GM19240 (cell line): ENCODE data around the gene DDX18.
"Not testable (repeated sequence)": the region's sequence is repeated elsewhere in the genome, so short reads cannot be mapped to it uniquely, and the experiment has no call there.

Experiments
- DNase-seq: peaks from one replicate; pipeline ENCODE4 v3.0.0; 2011; ENCODE audit warnings: low spot score; ENCODE audit not compliant: insufficient read length

The DDX18 gene

DNA sequence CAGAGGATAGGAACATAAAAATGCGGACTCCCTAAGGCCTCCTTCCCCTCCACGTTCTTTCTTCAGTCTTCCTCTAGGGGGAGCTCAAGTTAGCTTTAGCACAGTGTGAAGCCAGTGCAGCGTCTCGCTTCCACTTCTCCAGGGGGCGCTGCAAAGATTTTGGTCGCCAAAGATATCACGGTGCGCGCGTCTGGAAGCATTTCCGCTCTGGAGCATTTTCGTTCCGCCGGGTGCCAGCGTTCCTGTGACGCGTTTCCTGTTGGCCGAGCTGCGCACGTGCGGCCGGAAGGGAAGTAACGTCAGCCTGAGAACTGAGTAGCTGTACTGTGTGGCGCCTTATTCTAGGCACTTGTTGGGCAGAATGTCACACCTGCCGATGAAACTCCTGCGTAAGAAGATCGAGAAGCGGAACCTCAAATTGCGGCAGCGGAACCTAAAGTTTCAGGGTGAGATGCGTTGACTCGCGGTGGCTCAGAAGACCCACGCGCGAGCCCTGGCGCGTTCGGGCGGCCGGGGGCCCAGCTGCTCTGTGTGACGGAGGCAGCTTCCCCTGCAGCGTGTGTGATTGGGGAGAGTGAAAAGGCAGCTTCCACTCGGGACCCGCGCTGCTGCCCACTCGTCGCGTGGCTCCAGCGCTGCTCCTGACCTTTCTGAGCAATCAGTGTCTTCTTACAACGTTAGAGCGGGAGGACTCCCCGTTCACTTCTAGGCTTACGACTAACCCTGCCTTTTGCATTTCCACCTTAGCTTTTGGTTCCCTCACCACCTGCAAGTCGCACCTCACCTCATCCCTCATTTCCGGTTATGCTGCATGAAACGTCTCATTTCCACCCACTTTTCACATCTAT lies at the start of gene DDX18:
TSS of gene DDX18 (plus strand) at position 275 of the 848 bp plus-strand sequence. CDS start at position 362, 87 bp downstream.
- DNase-seq = peak; percentile 48

DNA sequence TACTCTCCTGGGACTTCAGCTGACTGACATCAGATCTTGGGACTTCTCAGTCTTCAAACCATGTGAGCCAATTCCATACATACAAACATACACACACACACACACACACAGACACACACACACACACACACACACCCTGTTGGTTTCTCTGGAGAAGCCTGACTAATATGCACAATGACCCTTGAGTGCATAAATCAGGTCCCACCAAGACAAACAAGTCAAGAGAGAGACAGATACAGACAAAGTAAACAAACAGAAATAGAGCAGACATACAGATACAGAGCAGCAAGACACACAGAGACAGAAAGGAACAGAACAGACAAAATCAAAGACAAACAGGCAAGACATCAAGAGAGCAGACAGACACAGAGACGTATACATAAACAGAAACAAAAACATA lies 43.8 kb upstream of the DDX18 start:
- no peak for DNase-seq

DNA sequence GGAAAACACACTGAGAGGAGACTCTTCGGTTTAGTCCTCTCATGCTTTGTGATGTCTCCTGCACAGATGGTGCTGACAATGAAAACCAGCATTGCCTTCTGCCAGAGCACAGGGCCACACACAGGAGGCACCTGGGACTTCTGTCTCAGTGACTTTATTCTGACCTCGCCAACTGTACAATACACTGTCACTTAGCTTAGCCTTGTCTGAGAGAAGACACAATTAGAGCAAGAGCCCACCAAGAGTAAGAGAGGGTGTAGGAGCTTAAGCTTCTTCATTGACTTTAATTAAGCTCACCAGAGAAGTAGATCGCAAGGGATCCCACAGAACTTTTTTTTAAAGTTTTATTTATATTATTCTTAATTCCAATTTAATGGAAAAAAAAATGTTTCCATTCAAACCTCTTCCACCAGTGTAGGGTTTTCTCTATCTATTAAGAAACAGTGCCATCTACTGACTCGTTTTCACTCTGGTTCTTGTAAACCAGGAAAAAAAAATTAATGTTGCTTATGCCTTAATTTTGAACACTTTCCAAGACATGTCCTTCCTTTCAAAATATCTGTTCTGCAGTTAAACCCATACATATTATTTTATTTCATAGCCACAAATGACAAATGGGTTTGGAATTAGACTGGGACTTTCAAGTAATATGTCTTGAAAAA lies 42.4 kb upstream of the DDX18 start:
- no peak for DNase-seq

DNA sequence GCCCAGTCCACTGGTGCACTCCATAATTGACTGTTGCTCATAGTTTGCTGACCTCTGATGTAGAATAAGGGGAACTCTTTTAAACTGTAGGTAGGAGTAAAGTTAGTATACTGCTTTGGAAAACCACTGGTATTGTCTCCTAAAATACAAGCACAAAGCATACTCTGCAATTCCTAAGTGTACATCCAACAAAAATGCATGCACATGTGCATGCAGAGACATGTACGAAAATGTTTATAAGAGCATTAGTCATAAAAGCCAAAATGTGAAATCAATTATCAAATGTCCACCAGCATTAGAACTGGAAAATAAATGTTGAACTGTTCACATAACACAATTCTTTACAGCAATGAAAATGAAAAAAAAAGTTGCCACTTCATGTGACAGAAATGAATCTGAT lies 39.8 kb upstream of the DDX18 start:
- no peak for DNase-seq

DNA sequence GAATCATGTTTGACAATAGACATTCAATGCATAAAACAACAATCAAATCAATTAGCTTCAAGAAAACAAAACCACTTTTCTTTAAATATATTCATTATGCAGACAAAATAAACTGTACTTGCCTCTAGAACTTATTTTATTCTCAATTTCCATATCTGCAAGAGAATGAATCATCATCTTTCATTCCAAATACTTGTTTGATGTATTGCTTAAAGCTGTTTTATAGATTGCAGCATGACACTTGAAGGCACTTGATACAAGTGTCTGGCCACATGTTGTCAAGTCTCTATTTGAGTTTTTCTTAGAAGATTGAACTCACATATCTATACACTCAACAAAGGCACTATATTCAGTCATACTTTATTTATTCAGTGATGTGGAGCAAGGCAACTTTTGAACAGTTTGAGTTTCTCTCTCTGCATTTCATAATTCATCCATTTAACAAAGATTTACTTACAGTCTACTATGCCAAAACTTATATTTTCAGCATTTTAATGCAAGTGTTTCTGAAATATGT lies 38.7 kb upstream of the DDX18 start:
- no peak for DNase-seq

DNA sequence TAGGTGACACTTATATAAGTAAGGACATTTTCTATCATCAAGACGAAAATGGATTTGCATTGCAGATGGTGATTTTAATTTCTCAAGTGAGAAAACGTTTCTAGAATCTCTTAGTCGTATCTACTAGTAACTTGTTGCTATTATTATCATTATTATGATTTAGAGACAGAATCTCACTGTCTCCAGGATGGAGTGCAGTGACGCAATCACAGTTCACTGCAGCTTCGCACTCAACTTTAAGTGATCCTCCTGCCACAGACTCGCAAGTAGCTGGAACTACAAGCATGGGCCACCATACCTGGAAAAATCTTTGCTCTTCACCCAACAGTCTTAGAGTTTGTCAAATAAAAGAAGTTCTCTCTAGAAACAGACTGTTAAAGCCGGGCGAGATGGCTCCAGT lies 37.6 kb upstream of the DDX18 start:
- DNase-seq = no peak

DNA sequence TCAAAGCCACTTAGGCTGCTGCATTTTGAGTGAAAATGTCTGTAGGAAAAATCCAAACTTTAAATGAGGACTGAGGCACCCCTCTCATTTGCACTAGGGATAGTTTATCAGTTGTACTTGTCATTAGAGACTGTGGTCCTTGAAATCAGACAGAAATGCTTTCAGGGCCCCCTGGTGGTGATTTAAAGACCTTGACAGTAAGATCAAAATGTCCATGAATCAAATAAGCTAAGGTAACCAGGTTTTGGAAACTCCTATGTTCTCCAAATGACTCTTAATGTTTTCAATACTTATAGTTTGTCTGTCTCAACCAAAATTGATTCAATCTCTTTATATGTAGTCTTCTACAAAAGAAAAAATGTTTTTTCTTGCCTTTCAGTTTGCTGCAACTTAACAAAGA lies 28.8 kb upstream of the DDX18 start:
- DNase-seq = no peak

DNA sequence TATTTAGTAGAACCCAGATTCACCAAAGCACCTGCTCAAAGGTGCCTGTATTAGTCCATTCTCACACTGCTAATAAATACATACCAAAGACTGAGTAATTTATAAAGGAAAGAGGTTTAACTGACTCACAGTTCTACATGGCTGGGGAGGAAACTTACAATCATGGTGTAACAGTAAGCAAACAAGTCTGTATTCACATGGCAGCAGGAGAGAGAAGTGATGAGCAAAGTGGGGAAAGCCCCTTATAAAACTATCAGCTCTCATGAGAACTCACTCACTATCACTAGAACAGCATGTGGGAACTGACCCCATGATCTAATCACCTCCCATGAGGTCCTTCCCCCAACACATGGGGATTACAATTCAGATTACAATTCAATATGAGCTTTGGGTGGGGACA lies 28.0 kb upstream of the DDX18 start:
- DNase-seq = no peak

DNA sequence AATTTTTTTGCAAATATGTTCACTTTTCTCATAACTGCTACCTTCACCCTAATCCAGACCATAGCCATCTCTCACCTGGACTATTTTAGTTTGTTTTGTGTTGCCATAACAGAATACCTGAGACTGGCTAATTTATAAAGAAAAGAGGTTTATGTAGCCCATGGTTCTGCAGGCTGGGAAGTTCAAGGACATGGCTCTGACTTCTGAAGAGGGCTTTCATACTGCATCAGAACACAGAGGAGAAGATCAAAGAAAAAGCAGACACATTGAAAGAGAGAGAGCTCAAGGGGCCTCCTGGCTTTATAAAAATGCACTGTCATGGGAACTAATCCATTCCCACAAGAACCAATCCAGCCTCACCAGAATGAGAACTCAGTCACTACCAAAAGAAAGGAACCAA lies 25.0 kb upstream of the DDX18 start:
- DNase-seq = no peak

DNA sequence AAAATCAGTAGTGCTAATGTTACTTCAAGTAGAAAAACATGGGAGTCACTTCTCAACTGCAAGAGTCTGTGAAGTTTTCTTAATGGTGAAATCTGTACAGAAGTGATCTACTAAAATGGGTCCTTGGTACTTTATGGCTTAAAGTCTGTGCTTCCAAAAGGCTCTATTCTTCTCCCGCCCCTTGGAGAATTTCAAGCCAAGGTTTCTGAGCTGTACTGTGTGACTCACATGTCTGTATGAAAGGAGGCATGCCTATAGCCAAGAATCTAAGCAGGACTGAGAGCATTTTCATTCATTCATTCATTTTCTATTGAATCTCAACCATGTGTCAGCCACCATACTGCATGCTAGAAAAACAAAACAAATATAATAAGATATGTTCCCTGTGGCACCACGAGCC lies 19.8 kb upstream of the DDX18 start:
- DNase-seq = no peak

DNA sequence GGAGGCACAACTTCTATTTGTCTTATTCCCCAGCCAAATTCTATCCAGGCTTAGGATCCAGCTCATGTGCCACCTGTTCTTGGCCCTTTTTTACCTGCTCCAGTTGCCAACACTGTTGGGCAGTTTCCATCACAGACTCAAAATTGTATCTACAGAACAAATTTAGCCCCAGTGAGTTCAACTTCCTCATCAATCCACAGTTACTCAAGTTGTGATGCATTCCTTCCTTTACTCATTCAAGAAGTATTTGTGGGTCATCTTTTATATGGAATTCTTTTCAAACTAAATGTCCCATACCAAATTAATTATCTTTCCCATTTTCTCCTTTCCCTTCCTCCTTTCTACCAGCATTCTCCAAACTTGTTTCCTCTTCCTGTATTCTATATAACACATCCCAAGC lies 12.7 kb upstream of the DDX18 start:
- no peak for DNase-seq

DNA sequence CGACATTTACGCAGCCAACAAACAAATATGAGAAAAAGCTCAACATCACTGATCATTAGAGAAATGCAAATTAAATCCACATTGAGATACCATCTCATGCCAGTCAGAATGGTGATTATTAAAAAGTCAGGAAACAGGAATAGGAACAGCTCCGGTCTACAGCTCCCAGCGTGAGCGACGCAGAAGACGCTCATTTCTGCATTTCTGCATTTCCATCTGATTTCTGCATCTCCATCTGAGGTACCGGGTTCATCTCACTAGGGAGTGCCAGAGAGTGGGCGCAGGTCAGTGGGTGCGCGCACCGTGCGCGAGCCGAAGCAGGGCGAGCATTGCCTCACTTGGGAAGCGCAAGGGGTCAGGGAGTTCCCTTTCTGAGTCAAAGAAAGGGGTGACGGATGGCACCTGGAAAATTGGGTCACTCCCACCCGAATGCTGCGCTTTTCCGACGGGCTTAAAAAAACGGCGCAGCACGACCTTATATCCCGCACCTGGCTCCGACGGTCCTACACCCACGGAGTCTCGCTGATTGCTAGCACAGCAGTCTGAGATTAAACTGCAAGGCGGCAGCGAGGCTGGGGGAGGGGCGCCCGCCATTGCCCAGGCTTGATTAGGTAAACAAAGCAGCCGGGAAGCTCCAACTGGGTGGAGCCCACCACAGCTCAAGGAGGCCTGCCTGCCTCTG lies 10.7 kb upstream of the DDX18 start:
- DNase-seq = not testable (repeated sequence)

DNA sequence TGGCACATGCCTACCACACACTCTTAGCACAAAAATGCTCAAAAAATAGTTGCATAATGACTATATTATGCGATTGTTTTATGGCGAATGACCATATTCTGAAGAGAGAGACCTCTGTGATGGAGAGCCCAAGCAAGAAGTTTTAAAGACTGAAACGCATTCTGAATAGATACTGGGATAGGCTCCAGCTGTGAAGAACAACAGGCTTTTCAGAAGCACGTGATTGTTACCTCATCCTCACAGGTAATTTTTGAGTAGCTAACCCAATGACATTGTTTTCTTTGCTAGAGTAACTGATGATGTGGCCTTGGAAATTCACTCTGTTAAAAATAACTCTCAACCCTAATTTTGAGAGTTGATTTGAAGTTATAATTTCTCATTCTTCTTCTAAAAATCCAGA lies 2.0 kb upstream of the DDX18 start:
- DNase-seq = no peak

DNA sequence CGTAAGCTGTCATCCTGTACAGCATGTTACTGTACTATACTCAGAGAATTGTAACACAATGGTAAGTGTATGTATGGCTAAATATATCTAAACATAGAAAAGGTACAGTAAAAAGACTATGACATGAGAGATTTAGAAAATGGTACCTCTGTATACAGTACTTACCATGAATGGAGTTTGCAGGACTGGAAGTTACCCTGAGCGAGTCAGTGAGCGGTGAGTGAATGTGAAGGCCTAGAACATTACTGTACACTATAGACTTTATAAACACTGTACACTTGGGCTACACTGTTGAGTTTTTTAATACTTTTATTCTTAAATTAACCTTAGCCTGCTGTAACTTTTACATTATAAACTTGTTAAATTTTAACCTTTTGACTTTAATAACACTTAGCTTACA lies 1.5 kb downstream of the DDX18 start:
- no peak for DNase-seq

DNA sequence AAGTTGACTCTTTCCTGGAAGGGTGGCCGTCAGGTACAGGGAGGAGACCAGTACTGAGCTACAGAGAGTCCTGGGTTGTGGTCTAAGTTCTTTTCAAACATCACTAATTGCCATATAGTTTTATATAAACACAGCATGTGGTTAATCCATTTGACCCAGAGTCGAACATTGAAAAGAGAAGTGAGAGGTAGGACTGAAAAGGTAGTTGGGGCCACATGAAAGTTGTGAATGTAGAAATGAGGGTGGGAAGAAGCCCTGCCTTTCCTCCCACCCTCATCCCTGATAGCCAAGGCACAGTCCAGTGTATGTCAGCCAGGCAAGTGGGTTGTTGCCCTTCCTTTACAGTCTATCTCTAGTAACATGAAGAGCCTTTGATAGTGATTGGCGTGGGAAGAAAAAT lies 4.4 kb downstream of the DDX18 start:
- no peak for DNase-seq

DNA sequence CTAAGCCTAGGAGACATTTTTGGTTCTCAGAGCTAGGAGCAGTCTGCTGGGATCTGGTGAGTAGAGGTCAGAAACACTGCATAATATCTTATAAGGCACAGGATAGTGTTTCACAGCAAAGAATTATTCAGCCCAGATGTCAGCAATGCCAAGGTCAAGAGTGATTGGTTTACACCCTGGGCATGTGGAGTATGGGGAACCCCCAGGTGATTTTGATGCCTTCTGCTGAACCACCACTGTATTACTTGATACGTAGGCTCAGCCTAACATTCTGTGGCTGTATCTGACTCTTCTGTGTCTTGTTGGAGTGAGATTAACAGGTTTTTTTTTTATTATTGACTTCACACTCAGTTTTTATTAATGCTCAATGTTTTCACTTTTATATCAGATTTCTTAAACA lies 6.0 kb downstream of the DDX18 start:
- DNase-seq = no peak

DNA sequence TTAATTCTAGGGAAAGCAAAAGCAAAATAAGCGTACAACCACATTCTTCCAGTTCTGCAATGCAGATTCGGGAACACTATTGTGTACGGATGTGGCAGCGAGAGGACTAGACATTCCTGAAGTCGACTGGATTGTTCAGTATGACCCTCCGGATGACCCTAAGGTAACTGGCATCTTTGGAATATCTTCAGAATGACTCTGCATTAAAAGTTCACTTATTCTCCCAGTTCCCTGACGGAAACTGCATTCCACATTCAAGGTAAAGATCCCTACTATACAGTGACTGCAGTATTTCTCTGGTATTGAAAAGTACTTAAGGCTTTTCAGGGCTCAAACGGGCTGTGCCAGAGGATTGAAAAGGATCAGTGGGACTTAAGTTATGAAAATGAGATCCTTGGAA lies 10.9 kb downstream of the DDX18 start:
- no peak for DNase-seq

DNA sequence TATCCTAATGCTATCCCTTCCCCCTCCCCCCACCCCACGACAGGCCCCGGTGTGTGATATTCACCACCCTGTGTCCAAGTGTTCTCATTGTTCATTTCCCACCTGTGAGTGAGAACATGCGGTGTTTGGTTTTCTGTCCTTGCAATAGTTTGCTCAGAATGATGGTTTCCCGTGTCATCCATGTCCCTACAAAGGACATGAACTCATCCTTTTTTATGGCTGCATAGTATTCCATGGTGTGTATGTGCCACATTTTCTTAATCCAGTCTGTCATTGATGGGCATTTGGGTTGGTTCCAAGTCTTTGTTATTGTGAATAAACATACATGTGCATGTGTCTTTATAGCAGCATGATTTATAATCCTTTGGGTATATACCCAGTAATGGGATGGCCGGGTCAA lies 13.0 kb downstream of the DDX18 start:
- not testable (repeated sequence) for DNase-seq

DNA sequence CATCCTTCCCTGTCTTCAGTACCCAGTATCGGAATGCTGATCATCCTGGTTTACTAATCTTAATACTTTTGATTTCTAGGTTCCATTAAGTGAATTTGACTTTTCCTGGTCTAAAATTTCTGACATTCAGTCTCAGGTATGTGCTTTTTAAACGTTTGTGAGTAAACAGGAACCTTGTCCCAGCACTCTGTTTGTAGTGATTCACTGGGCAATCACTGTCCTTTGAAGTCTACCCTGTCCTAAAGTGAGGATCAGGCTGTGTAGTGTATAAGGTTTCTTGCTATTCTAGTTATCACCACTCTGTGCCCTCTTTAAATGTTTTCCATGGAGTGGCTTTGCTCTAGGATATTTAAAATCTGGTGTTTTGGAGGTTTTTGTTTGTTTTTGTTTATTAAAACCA lies 14.4 kb downstream of the DDX18 start:
- DNase-seq = no peak

DNA sequence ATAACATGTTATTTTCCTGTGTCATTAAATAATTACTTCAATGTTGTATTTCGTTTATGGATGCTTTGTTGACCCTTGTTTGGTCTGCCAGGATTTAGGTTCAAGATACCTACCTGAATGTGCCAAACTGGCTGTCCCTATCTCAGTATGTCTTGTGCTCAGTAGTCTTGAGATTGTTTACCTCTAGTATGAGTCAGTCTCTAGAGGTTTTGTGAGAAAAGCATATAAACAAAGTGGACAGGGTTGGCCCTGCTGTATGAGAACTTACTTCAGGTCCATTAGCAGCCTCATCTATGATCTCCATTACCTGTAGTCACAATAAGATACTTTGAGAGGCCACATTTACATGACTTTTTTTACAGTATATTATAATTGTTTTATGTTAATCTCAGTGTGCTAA lies 17.8 kb downstream of the DDX18 start:
- DNase-seq = no peak

DNA sequence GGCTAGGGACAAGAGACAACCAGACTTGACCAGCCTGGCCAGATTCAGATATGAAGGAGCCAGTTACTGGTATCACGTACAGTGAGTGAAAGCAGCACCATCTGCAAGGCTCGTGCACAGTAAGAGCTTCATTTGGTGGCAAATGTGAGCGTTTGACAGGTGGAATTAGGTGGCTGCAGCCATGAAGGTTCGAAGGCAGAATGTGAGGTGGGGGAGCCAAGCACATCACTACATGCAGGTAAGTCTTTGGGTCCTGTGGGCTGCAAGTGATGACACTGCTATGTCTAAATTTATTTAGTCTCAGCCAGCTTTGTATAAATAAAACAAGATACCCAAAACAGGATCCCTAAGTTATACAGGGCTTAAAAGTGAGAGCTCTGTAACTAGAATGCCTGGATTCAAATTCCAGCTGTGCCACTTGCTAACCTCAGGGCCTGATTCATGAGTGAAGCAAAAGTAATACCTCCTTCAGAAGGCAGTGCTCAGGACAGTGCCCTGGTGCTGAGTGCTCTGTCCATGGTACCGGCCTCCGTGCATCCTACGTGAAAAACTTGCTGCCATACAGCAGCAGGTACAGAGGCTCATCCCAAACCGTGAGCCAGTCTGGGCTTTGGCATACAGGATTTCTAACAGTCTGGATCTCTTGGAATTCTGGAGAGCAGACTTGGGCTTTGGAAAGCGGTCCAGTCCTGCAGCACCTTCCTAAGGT lies 18.6 kb downstream of the DDX18 start:
- no peak for DNase-seq

DNA sequence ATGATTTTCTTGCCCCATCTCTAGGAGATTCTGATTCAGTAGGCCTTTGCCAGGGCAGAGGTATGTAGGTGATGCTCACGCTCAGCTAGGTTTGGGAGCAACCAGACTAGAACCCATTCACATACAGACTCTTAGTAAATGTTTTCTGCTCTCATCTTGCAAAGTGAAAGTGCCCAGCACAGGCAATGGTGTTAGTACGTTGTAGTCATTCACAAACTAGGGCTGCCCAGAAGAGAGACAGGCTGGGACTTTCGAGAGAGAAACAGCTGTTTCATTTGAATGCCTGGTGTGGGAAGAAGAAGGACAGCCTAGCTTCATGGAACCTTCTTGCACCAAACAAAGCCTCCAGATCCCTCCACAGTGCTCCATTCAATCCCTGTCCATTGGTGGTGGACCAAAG lies 19.4 kb downstream of the DDX18 start:
- DNase-seq = no peak
